Measurements from ENCODE around the gene VWA1.
"Not testable (repeated sequence)": the region's sequence is repeated elsewhere in the genome, so short reads cannot be mapped to it uniquely, and the experiment has no call there.

Gene VWA1

GRCh38 chr1:1435106-1435903, at the start of gene VWA1:
TSS of gene VWA1 (plus strand) at chr1:1435690. CDS start at chr1:1435749, 59 bp downstream.
- DNase-seq = peak; percentile 42 to 49

DNA sequence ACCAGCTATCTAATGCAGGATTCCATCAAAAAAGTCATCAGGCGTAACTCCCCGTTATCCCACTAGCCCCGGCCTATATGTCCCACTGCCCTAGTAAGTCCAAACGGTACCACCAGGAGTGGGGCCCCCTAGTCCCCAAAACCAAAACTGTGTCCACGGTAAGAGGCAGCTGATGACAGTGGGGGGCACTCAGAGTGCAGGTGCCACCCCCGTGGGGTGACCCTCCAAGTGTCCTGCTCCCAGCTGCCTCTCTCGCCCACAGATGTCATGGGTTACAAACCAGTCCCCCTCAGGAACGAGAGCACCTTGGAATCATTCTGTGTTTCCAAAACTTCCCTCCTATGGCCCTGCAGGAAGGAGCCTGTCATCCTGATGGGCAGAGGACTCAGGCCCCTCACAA, 49.6 kb upstream of the VWA1 start:
- DNase-seq = no peak

DNA sequence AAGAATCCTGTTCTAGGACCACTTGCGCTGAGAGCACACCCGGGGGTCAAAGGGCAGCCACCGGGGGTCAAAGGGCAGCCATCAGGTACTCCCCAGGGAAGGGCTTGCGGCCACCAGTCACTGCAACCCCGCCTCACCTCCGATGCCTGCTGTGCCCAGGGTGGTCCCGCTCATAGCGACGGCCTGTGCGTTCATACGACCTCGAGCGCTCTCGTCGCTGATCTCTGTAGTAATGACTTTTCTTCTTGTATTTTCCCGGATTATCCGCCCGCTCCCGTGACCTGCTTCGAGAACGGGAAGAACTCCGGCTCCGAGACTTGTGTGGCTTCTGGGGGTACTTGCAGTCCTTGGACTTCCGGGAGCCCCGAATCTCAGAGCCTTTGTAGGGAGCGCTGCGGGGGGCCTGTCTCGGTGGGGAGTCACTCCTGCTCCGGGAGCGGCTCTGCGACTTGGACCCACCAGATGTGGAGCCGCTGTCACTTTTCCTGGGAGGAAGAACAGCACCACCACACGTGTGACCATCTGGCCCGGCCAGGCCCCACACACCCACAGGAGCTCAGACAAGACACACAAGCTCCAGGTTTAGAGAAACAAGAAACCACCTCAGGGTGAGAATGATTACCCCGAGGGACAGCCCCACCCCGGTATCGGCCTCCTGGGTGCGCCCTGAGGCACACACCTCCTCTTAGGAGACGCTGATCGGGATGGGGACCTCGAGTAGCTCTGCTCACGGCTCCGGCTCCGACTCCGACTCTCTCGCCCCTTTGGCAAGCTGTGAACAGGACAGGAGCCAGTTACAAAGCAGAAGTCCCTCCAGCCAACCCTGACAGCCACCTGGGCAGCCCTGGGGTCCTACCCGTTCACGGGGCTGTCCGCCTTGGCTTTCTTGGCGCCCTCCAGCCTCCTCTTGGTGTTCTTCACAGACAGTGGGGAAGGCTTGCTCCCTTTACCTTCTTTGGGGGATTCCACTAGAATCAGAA, 48.1 kb upstream of the VWA1 start:
- no peak for DNase-seq

DNA sequence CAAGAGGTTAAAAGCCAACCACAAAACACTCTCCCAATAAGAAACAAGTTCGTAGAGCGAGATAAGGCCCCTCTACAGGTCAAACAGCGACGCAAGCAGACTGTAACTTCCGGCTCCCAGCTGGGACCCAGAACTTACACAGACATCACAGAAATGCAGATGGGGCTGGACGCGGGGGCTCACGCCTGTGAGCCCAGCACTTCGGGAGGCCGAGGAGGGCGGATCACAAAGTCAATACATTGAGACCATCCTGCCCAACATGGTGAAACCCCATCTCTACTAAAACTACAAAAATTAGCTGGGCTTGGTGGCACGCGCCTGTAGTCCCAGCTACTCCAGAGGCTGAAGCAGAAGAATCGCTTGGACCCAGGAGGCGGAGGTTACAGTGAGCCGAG, 47.4 kb upstream of the VWA1 start:
- DNase-seq = no peak

DNA sequence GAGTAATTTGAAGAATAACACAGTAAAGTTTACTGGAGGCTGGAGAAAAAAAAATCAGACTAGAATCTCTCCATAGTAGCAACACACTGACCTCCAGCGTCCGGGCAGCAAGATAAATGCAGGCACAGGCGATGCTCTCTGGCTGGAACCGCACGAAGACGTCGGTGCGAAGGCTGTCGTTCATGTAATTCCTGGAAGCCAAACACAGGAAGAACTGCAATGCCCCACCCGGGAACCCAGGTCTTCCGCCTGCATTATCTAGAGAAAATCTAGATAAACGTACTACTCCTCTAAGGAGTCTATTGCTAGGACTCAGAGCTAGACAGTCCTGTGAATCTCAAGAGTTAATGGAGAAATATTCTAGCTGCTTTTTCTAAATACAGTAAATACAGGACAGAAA, 44.8 kb upstream of the VWA1 start:
- DNase-seq = no peak

DNA sequence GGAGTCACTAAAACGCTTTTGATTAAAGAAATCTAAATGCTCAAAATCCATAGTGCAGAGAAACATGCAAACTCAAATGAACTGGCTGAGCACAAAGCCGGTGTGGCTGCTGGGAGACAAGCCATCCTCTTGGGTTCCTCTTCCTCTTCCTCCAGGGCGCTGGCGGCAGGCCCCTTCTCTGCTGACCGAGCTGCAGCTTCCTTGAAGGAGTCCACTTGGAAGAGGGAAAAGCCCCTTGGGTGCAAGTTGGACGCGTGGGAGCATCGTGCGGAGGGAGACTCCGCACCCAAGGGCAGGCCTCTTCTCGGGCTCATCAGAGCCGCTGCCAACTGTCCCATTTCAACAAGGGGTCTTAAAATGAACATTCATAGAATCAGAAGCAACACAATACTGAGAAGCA, 44.3 kb upstream of the VWA1 start:
- DNase-seq = no peak

- no peak for DNase-seq
These were observed 42.5 kb upstream of the VWA1 start for GRCh38 chr1:1393014-1393413.

GRCh38 chr1:1393428-1393827, 42.1 kb upstream of the VWA1 start:
- DNase-seq = no peak

DNA sequence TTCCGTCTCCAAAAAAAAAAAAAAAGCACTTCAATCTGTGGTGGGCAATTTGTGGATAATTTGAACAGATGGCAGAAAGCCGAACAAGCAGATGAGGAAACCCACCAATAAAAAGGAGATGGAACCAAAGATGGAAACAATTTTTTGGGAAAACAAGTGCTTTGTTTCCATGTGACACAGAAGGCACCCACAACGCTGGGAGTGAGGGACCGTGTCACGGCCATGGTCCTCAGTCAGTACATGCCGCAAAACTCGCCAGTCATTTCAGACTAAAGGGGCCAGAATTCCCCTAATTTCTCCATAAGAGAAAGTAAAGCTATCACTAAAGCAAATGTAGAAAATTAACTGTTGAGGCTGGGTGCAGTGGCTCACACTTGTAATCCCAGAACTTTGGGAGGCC, 41.4 kb upstream of the VWA1 start:
- no peak for DNase-seq

- DNase-seq = no peak
These were observed 40.3 kb upstream of the VWA1 start for GRCh38 chr1:1395166-1395565.

DNA sequence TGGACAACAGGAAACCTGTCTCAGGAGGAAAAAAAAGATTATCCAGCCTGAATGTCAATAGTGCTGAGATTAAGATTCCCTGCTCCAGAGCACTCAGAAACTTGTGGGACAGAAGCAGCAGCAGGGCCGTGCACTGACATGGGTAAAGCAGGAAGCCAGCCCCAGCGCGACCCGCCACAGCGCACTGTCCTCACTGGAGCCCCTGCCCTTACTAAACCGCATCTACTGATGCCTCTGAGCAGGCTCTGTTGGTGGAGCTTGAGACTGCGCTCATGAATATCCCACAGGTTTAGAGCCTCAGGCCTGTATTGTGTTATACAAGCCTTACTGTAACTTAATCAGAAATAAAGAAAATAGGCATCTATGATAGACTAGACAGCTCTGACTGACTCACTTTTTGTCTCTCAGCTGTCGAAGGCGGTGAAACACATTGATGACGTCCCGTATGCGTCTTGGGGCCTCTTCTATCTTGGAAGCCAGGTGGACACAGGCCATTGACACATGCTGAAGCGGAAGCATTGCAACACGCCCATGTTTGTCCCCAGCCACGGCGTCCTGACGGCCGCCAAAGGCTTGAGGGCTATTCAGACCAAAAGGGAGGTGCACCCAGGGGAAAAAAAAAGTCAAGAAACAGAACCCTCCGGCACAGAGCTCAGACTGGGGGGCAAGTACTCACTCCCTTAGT, 37.5 kb upstream of the VWA1 start:
- no peak for DNase-seq

DNA sequence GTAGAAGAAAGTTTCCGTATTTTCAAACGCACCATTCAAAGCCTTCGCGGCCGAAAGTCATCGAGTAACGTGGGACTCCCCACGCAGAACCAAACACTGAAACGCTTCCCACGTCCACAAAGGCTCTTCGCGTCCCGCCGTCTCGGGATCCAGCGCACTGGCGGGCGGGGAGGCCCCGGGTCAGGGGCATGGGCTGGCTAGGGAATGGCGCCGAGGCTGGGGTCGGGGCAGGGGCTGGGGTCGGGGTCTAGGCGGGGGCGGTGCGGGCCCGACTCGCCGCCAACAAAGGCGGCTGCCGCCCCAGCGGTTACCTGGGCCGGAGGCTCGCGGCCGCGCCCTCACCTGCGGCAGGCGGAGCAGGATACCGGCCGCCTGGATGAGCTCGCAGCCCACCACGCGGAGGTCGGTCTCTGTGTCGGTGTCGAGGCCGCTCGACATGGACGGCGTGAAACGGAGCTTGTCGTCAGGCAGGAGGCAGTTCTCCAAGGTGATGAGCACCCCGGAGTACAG, 36.8 kb upstream of the VWA1 start:
- no peak for DNase-seq

DNA sequence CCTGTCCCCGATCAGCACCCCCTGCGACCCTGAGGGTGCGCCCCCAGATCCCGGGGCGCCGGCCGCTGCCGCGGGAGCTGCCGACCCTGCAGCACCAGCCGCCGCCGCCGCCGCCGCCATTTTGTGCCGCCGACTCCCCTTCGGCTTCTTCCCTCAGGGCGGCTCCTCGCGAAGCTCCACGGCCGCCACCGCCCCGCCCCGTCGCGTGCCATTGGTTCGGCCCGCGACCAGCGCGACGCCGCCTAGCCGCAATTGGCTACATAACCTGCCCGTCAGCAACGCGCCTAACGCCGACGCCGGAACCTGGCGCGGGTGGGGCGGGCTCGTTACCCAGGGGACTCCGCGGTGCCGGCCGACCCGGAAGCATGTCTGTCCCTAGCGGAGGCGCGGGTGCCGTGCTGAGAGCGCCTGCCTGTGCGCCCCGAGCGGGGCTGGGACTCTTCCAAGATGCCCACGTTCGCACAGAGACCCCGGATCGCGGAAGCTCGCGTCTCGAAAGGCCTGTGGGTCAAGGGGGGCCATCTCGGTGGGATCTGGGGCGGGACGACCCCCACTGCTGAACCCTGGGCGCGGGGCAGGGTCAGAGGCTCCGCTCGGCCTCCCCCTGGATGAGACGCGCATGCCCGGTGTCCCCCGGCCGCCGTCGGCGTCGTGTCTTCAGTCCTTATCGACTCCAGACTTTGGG, 36.2 kb upstream of the VWA1 start, which contains the start of gene CCNL2:
CCNL2 (minus strand) TSS at position 149 of the 685 bp plus-strand sequence; CDS start at position 120, 29 bp downstream.
- DNase-seq = peak; percentile 97

DNA sequence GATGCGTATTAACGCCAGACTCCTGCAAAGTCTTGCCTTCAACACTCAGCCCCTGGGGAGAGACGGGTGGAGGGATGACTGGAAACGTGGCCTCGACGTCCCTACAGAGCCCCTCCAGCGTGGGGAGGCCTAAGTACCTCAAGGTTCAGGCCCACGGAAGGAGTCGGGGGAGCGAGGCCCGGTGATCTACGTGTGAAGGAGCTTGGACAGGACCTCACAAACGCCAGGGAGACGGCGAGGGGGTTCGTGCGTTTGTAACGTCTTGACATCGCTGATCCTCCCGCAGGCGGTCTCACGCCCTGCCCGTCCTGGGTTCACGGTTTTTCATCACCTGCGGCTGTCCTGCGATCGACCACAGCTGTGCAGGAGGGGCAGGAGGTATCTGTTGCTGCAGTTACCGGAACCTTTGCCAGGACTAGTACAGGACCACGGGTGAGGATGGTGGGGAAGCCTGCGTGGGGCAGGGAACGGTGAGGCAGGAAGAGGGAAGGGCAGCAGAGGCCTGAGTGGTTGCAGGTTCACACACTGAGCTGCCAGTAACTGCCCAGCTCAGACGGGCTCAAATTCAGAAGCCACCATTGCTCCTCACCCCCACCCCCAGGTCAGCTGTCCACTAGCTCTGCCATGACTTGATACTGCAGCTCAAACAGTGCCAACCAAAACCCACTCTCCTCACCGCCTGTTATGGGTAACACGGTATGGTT, 35.5 kb upstream of the VWA1 start:
- no peak for DNase-seq

- DNase-seq = no peak
These were observed 34.7 kb upstream of the VWA1 start for GRCh38 chr1:1400576-1401456.

- no peak for DNase-seq
These were observed 34.0 kb upstream of the VWA1 start for GRCh38 chr1:1401457-1402010.

GRCh38 chr1:1402072-1402900, 33.2 kb upstream of the VWA1 start:
- DNase-seq = peak in 1 of 2 experiments; percentile 24

DNA sequence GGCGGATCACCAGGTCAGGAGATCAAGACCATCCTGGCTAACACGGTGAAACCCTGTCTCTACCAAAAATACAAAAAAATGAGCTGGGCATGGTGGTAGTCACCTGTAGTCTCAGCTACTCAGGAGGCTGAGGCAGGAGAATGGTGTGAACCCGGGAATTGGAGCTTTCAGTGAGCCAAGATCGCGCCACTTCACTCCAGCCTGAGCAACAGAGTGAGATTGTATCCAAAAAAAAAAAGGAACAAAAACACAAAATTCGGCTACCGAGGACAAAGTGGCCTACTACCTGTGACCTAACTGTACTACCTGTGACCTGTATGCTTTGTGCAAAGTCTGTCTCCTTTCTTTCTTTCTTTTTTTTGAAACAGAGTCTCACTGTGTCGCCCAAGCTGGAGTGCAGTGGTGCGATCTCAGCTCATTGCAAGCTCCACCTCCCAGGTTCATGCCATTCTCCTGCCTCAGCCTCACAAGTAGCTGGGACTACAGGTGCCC, 32.5 kb upstream of the VWA1 start:
- not testable (repeated sequence) for DNase-seq

- no peak for DNase-seq
These were observed 31.8 kb upstream of the VWA1 start for GRCh38 chr1:1403653-1404052.
